Lung (tissue), 12 donors: Measurements from ENCODE around the gene TRIM22. TPM values are rescaled to one million over a fixed set of nuclear protein-coding genes. Genes with fewer than 3 reads are reported as not detected.
"Not testable (repeated sequence)": the region's sequence is repeated elsewhere in the genome, so short reads cannot be mapped to it uniquely, and the experiment has no call there.

Source experiments
- ATAC-seq: fragments of 200-7000 bp; cut with Tn5 transposase; one replicate; pipeline ENCODE4 v1.9.1; 2020; ENCODE audit warnings: moderate number of reproducible peaks; ENCODE audit not compliant: insufficient read depth, low FRiP score
- DNase-seq, 3 donors: peaks; one replicate each; pipeline ENCODE4 v3.0.0-alpha.2; 2013 to 2017
- H3K27ac ChIP-seq, 2 donors: one replicate each; pipeline ENCODE4 v1.5.1; 2013; ENCODE audit warnings: mild to moderate bottlenecking in 2 of 2, moderate library complexity in 2 of 2, control low read depth in 1 of 2, inconsistent platforms in 1 of 2, low read depth in 1 of 2, low read length in 1 of 2
- H3K27me3 ChIP-seq, 3 donors: one replicate each; pipeline ENCODE4 v1.5.1; 2013; ENCODE audit warnings: low read length in 2 of 3; ENCODE audit not compliant: control insufficient read depth in 3 of 3, insufficient read depth in 3 of 3
- H3K36me3 ChIP-seq, 4 donors: one replicate each; pipeline ENCODE4 v1.5.1; 2013; ENCODE audit warnings: low read length in 4 of 4, mild to moderate bottlenecking in 1 of 4, moderate library complexity in 1 of 4; ENCODE audit not compliant: control insufficient read depth in 4 of 4, insufficient read depth in 4 of 4
- H3K4me1 ChIP-seq, 5 donors: one replicate each; pipeline ENCODE4 v1.5.1; 2013; ENCODE audit warnings: low read length in 5 of 5, mild to moderate bottlenecking in 2 of 5, moderate library complexity in 1 of 5; ENCODE audit not compliant: control insufficient read depth in 5 of 5, insufficient read depth in 5 of 5
- H3K4me3 ChIP-seq: one replicate; pipeline ENCODE4 v1.5.1; 2013; ENCODE audit warnings: mild to moderate bottlenecking, control low read depth, moderate library complexity
- H3K9ac ChIP-seq, 2 donors: one replicate each; pipeline ENCODE4 v1.5.1; 2013; ENCODE audit warnings: low read length in 2 of 2, control low read depth in 1 of 2; ENCODE audit not compliant: insufficient read depth in 1 of 2
- H3K9me3 ChIP-seq, 4 donors: one replicate each; pipeline ENCODE4 v1.5.1; 2013; ENCODE audit warnings: low read length in 3 of 4, mild to moderate bottlenecking in 1 of 4, moderate library complexity in 1 of 4; ENCODE audit not compliant: control insufficient read depth in 4 of 4, insufficient read depth in 3 of 4
- WGBS, 2 donors: extraction: QIAGEN DNeasy Blood & Tissue Kit; methylation state at CpG; one replicate each; pipeline ENCODE4 v1.1.7; 2013; 5-methylcytosine and 5-hydroxymethylcytosine counted together
- polyA plus RNA-seq, 2 donors: library from polyadenylated mRNA; stranded (reverse); fragments of 200-250 nt; gene quantifications; one replicate each; pipeline ENCODE4 v1.2.1, GENCODE V29; 2013
- total RNA-seq, 2 donors: library from RNA; depleted of rRNA in 1 of 2; stranded (reverse); fragments of >200 nt in 1 of 2; gene quantifications; one replicate each; pipeline ENCODE4 v1.2.1, GENCODE V29; 2014 to 2021
- TF ChIP-seq, protein P1 (sequence below): IDR thresholded peaks from 2 replicates; pipeline ENCODE4 v1.5.1; 2012; ENCODE audit warnings: mild to moderate bottlenecking; ENCODE audit errors: control extremely low read depth, extremely low read depth
- donor health status: control.
- donor health status: control.
- donor health status: Bipolar disorder and iron deficiency.
- donor health status: healthy.
- donor health status: DM: yes; HTN: yes; CAD: no.

TRIM22 gene
- total and polyA plus RNA-seq, 4 donors = 59.0 to 173 (median 118) TPM

DNA sequence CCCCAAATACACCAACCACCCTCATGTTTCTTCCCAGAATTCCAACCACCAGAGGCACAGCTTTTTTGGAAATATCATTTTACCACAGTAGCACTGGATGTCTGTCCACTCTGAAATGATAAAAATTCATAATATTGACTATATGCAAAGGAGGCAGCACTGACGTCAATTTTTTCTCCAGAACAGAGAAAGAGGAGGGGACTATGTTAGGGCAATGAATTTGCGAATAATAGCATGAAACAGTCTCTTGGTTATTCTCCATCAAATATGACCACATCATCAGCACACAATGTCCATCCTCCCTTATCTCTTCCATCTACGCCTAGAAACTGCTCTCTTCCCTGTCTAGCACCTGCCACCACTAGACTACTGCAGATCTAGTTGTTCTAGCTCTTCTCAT lies 43.5 kb upstream of the TRIM22 start:
- Histone ChIP-seq H3K27me3 (no peaks in the 10 kb centered on the region), H3K4me1 (no peaks in the 10 kb centered on the region), H3K27ac (no peak overlapping the region), H3K36me3 (peaks cover 3 to 20% (median 14%) of the 10 kb centered on the region in 4 donors), H3K4me3 (no peak overlapping the region), H3K9ac (no peak overlapping the region), H3K9me3 (no peaks in the 10 kb centered on the region)
- TF ChIP-seq, protein P1, sequence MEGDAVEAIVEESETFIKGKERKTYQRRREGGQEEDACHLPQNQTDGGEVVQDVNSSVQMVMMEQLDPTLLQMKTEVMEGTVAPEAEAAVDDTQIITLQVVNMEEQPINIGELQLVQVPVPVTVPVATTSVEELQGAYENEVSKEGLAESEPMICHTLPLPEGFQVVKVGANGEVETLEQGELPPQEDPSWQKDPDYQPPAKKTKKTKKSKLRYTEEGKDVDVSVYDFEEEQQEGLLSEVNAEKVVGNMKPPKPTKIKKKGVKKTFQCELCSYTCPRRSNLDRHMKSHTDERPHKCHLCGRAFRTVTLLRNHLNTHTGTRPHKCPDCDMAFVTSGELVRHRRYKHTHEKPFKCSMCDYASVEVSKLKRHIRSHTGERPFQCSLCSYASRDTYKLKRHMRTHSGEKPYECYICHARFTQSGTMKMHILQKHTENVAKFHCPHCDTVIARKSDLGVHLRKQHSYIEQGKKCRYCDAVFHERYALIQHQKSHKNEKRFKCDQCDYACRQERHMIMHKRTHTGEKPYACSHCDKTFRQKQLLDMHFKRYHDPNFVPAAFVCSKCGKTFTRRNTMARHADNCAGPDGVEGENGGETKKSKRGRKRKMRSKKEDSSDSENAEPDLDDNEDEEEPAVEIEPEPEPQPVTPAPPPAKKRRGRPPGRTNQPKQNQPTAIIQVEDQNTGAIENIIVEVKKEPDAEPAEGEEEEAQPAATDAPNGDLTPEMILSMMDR = no peak
- no peak for ATAC-seq
- WGBS, 2 donors = 94 to 97% methylated on average over 3 of the region's 3 CpGs
- DNase-seq = no peak

GRCh38 chr11:5655474-5655873 lies 34.1 kb upstream of the TRIM22 start:
- H3K4me3 ChIP-seq = no peak overlapping the region
- H3K9me3 ChIP-seq = peaks cover 0 to 3% (median 1%) of the 10 kb centered on the region in 4 donors
- H3K36me3 ChIP-seq = peaks cover 0 to 5% (median under 1%) of the 10 kb centered on the region in 4 donors
- TF ChIP-seq, protein P1 = no peak
- 95 to 97% methylated on average over 4 of the region's 4 CpGs for WGBS, 2 donors
- no peak overlapping the region for H3K27ac ChIP-seq
- ATAC-seq (no peak), DNase-seq (no peak)
- no peaks in the 10 kb centered on the region for H3K4me1 ChIP-seq
- H3K27me3 ChIP-seq = no peaks in the 10 kb centered on the region
- no peak overlapping the region for H3K9ac ChIP-seq

- not testable (repeated sequence) for H3K4me3 ChIP-seq, H3K9ac ChIP-seq, H3K4me1 ChIP-seq, ATAC-seq, H3K9me3 ChIP-seq, H3K27me3 ChIP-seq, DNase-seq, H3K36me3 ChIP-seq, H3K27ac ChIP-seq
- WGBS, 2 donors = 96% methylated on average over 2 of the region's 2 CpGs
These were observed 32.6 kb upstream of the TRIM22 start for GRCh38 chr11:5656956-5657355.

GRCh38 chr11:5658318-5658717 lies 31.3 kb upstream of the TRIM22 start:
- Histone ChIP-seq H3K9ac (no peak overlapping the region), H3K4me1 (no peaks in the 10 kb centered on the region), H3K36me3 (peaks cover 0 to 10% (median 2%) of the 10 kb centered on the region in 4 donors), H3K9me3 (no peaks in the 10 kb centered on the region), H3K27me3 (no peaks in the 10 kb centered on the region), H3K4me3 (no peak overlapping the region), H3K27ac (no peak overlapping the region)
- 94 to 97% methylated on average over 5 of the region's 5 CpGs for WGBS, 2 donors
- TF ChIP-seq, protein P1 = no peak
- DNase-seq = no peak
- ATAC-seq = no peak
